SK-N-SH treated with all-trans-retinoic acid at 6 μM for 48 hours (cell line): ENCODE data around the gene SLC2A1.

Experiments used
- ATAC-seq: fragments of 200-7000 bp; cut with Tn5 transposase; 3 replicates; pipeline ENCODE4 v1.9.1; 2020; ENCODE audit warnings: mild to moderate bottlenecking, moderate library complexity
- ARNTL ChIP-seq: fragments of 450-650 bp; formaldehyde crosslinking; IDR thresholded peaks from 2 replicates; pipeline ENCODE4 v1.5.0; 2020; ENCODE audit warnings: low read depth, mild to moderate bottlenecking, moderate library complexity, borderline replicate concordance
- BACH2 ChIP-seq: fragments of 250-450 bp; sonication (Bioruptor Pico); IDR thresholded peaks from 2 replicates; pipeline ENCODE4 v1.9.0; 2021; ENCODE audit warnings: mild to moderate bottlenecking, borderline replicate concordance
- CSDC2 ChIP-seq: fragments of 250-450 bp; sonication (Bioruptor Pico); IDR thresholded peaks from 2 replicates; pipeline ENCODE4 v1.5.0; 2020; ENCODE audit warnings: mild to moderate bottlenecking, moderate library complexity
- ESRRG ChIP-seq: fragments of 250-450 bp; sonication (Bioruptor Pico); IDR thresholded peaks from 2 replicates; pipeline ENCODE4 v1.6.1; 2021; ENCODE audit warnings: mild to moderate bottlenecking
- GLIS3 ChIP-seq: fragments of 250-450 bp; sonication (Bioruptor Pico); IDR thresholded peaks from 2 replicates; pipeline ENCODE4 v1.5.0; 2020; ENCODE audit warnings: mild to moderate bottlenecking, moderate library complexity
- OSR1 ChIP-seq: fragments of 250-450 bp; sonication (Bioruptor Pico); IDR thresholded peaks from 2 replicates; pipeline ENCODE4 v1.8.0; 2022; ENCODE audit warnings: moderate library complexity, mild to moderate bottlenecking, inconsistent platforms
- PPARA ChIP-seq: fragments of 250-450 bp; sonication (Bioruptor Pico); IDR thresholded peaks from 2 replicates; pipeline ENCODE4 v1.5.0; 2020; ENCODE audit warnings: mild to moderate bottlenecking, borderline replicate concordance
- RARB ChIP-seq: fragments of 250-450 bp; sonication (Bioruptor Pico); IDR thresholded peaks from 2 replicates; pipeline ENCODE4 v1.8.0; 2021; ENCODE audit warnings: mild to moderate bottlenecking, moderate library complexity
- SNAI2 ChIP-seq: fragments of 250-450 bp; sonication (Bioruptor Pico); IDR thresholded peaks from 2 replicates; pipeline ENCODE4 v1.5.0; 2020; ENCODE audit warnings: mild to moderate bottlenecking, moderate library complexity
- TCF4 ChIP-seq: fragments of 250-450 bp; sonication (Bioruptor Pico); IDR thresholded peaks from 2 replicates; pipeline ENCODE4 v1.8.0; 2021; ENCODE audit warnings: mild to moderate bottlenecking, moderate library complexity, borderline replicate concordance
- TOX ChIP-seq: fragments of 250-450 bp; sonication (Bioruptor Pico); IDR thresholded peaks from 2 replicates; pipeline ENCODE4 v1.8.0; 2021; ENCODE audit warnings: mild to moderate bottlenecking, moderate library complexity, borderline replicate concordance
- ZC3H10 ChIP-seq: fragments of 250-450 bp; sonication (Bioruptor Pico); IDR thresholded peaks from 2 replicates; pipeline ENCODE4 v1.5.1; 2021; ENCODE audit warnings: mild to moderate bottlenecking, moderate library complexity
- ZFP3 ChIP-seq: fragments of 250-450 bp; sonication (Bioruptor Pico); IDR thresholded peaks from 2 replicates; pipeline ENCODE4 v1.5.0; 2020; ENCODE audit warnings: mild to moderate bottlenecking, moderate library complexity
- ZNF565 ChIP-seq: fragments of 450-650 bp; formaldehyde crosslinking; conservative IDR thresholded peaks from 2 replicates; pipeline ENCODE4 v1.5.0; 2020; ENCODE audit warnings: low read depth, mild to moderate bottlenecking, moderate library complexity
- ZNF70 ChIP-seq: fragments of 450-650 bp; formaldehyde crosslinking; IDR thresholded peaks from 2 replicates; pipeline ENCODE4 v1.5.0; 2020; ENCODE audit warnings: mild to moderate bottlenecking, moderate library complexity
- ZNF8 ChIP-seq: fragments of 450-650 bp; formaldehyde crosslinking; IDR thresholded peaks from 2 replicates; pipeline ENCODE4 v1.5.0; 2020; ENCODE audit warnings: mild to moderate bottlenecking, moderate library complexity
- TF ChIP-seq, protein P1 (sequence below): fragments of 250-450 bp; sonication (Bioruptor Pico); IDR thresholded peaks from 2 replicates; pipeline ENCODE4 v1.8.0; 2020; ENCODE audit warnings: mild to moderate bottlenecking, moderate library complexity, borderline replicate concordance
- TF ChIP-seq, protein P2 (sequence below): fragments of 250-450 bp; sonication (Bioruptor Pico); IDR thresholded peaks from 2 replicates; pipeline ENCODE4 v1.5.1; 2021; ENCODE audit warnings: mild to moderate bottlenecking, moderate library complexity
- TF ChIP-seq, protein P3 (sequence below): fragments of 250-450 bp; sonication (Bioruptor Pico); IDR thresholded peaks from 2 replicates; pipeline ENCODE4 v1.5.0; 2020; ENCODE audit warnings: mild to moderate bottlenecking, moderate library complexity
- TF ChIP-seq, protein P4 (sequence below): fragments of 250-450 bp; sonication (Bioruptor Pico); IDR thresholded peaks from 2 replicates; pipeline ENCODE4 v1.5.1; 2020; ENCODE audit warnings: low read depth, mild to moderate bottlenecking, moderate library complexity

SLC2A1 gene

DNA sequence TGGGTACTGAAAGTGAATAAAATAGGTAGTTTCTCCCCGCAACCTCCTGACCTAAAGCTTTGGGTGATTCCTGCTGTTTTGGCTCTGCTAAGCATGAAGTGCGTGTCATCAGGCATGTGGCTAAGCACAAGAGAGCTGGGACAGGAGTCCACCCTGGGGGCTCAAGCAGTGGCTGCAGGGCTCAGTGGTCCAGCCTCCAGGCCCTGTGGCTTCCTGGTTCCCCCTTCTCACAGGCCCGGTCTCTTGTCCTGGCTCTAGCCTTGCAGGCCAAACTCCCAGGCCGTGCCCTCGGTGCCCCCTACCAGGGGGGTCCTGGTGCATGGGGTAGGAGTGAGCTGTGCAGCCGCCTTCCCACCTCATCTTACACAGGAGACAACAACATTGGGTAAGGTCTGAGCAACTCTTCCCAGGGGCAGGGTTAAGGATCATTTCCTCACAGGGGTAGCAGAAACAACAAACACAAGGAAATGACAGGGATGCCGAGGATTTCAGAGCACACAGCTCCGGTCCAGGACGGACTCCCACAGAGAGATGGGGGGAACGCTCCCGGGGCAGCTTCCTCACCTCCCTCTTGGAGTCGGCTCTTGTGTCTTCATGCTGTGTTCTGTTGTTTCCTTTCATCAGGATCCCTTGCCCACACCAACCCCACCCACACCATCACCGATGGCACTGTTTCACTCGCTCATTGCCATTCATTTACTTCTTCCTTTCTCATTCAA is 19.8 kb upstream of the SLC2A1 start (continued):
- TF ChIP-seq, protein P1, sequence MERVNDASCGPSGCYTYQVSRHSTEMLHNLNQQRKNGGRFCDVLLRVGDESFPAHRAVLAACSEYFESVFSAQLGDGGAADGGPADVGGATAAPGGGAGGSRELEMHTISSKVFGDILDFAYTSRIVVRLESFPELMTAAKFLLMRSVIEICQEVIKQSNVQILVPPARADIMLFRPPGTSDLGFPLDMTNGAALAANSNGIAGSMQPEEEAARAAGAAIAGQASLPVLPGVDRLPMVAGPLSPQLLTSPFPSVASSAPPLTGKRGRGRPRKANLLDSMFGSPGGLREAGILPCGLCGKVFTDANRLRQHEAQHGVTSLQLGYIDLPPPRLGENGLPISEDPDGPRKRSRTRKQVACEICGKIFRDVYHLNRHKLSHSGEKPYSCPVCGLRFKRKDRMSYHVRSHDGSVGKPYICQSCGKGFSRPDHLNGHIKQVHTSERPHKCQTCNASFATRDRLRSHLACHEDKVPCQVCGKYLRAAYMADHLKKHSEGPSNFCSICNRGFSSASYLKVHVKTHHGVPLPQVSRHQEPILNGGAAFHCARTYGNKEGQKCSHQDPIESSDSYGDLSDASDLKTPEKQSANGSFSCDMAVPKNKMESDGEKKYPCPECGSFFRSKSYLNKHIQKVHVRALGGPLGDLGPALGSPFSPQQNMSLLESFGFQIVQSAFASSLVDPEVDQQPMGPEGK (CRISPR knock-in tag), result no peak
- TF ChIP-seq ZC3H10 (CRISPR knock-in tag) (no peak), ZFP3 (CRISPR knock-in tag) (no peak), RARB (CRISPR knock-in tag) (no peak), ESRRG (CRISPR knock-in tag) (no peak), ZNF565 (CRISPR knock-in tag) (no peak), GLIS3 (CRISPR knock-in tag) (no peak)
- TF ChIP-seq, protein P2, sequence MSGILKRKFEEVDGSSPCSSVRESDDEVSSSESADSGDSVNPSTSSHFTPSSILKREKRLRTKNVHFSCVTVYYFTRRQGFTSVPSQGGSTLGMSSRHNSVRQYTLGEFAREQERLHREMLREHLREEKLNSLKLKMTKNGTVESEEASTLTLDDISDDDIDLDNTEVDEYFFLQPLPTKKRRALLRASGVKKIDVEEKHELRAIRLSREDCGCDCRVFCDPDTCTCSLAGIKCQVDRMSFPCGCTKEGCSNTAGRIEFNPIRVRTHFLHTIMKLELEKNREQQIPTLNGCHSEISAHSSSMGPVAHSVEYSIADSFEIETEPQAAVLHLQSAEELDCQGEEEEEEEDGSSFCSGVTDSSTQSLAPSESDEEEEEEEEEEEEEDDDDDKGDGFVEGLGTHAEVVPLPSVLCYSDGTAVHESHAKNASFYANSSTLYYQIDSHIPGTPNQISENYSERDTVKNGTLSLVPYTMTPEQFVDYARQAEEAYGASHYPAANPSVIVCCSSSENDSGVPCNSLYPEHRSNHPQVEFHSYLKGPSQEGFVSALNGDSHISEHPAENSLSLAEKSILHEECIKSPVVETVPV, result no peak
- TF ChIP-seq, protein P3, sequence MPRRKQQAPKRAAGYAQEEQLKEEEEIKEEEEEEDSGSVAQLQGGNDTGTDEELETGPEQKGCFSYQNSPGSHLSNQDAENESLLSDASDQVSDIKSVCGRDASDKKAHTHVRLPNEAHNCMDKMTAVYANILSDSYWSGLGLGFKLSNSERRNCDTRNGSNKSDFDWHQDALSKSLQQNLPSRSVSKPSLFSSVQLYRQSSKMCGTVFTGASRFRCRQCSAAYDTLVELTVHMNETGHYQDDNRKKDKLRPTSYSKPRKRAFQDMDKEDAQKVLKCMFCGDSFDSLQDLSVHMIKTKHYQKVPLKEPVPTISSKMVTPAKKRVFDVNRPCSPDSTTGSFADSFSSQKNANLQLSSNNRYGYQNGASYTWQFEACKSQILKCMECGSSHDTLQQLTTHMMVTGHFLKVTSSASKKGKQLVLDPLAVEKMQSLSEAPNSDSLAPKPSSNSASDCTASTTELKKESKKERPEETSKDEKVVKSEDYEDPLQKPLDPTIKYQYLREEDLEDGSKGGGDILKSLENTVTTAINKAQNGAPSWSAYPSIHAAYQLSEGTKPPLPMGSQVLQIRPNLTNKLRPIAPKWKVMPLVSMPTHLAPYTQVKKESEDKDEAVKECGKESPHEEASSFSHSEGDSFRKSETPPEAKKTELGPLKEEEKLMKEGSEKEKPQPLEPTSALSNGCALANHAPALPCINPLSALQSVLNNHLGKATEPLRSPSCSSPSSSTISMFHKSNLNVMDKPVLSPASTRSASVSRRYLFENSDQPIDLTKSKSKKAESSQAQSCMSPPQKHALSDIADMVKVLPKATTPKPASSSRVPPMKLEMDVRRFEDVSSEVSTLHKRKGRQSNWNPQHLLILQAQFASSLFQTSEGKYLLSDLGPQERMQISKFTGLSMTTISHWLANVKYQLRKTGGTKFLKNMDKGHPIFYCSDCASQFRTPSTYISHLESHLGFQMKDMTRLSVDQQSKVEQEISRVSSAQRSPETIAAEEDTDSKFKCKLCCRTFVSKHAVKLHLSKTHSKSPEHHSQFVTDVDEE, result no peak

DNA sequence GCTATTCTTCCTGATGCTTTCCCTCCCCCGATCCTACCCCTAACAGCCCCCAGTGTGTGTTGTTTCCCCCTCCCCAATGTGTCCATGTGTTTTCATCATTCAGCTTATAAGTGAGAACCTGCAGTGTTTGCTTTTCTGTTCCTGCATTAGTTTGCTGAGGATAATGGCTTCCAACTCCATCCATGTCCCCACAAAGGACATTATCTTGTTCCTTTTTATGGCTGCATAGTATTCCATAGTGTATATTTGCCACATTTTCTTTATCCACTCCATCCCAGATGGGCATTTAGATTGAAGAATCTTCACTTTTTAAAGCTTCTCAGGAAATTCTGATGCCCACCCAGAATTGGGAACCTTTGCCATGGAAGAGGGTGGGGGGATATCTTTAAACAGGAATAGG is 19.0 kb upstream of the SLC2A1 start:
- TF ChIP-seq, protein P4, sequence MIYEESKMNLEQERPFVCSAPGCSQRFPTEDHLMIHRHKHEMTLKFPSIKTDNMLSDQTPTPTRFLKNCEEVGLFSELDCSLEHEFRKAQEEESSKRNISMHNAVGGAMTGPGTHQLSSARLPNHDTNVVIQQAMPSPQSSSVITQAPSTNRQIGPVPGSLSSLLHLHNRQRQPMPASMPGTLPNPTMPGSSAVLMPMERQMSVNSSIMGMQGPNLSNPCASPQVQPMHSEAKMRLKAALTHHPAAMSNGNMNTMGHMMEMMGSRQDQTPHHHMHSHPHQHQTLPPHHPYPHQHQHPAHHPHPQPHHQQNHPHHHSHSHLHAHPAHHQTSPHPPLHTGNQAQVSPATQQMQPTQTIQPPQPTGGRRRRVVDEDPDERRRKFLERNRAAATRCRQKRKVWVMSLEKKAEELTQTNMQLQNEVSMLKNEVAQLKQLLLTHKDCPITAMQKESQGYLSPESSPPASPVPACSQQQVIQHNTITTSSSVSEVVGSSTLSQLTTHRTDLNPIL, result no peak
- TF ChIP-seq, protein P3, result no peak
- TF ChIP-seq ZNF8 (CRISPR knock-in tag) (no peak), OSR1 (no peak), BACH2 (no peak), PPARA (CRISPR knock-in tag) (no peak), SNAI2 (no peak), TOX (no peak), ZNF565 (CRISPR knock-in tag) (no peak), ESRRG (CRISPR knock-in tag) (no peak), GLIS3 (CRISPR knock-in tag) (no peak), TCF4 (no peak), ARNTL (CRISPR knock-in tag) (no peak), ZNF70 (CRISPR knock-in tag) (no peak), CSDC2 (no peak)
- TF ChIP-seq, protein P1 (CRISPR knock-in tag), result no peak
- TF ChIP-seq, protein P2, result no peak
- ATAC-seq, result no peak
